Bronchial epithelial cell (primary cell): ENCODE results near the gene PPP1R7. TPM values are rescaled to one million over a fixed set of nuclear protein-coding genes. Genes with fewer than 3 reads are reported as not detected.

ENCODE experiments used
- DNase-seq: peaks from one replicate; pipeline ENCODE4 v3.0.0-alpha.2; 2010; ENCODE audit warnings: low read depth
- FAIRE-seq: peaks from 2 replicates; lab custom pipeline; 2011; peaks lifted over from hg19 to GRCh38; lab: Jason Lieb, UNC
- H3K27me3 ChIP-seq: 2 replicates; pipeline ENCODE4 v1.5.1; 2011; ENCODE audit warnings: low read length; ENCODE audit not compliant: control insufficient read depth, insufficient read depth
- H3K36me3 ChIP-seq: 2 replicates; pipeline ENCODE4 v1.5.1; 2011; ENCODE audit warnings: low read length; ENCODE audit not compliant: control insufficient read depth, insufficient read depth
- H3K4me3 ChIP-seq: 2 replicates; pipeline ENCODE4 v1.5.1; 2011; ENCODE audit warnings: mild to moderate bottlenecking, low read depth, low read length, control low read depth
- total RNA-seq: library from RNA; depleted of rRNA; stranded (reverse); fragments of >200 nt; gene quantifications from 2 replicates; pipeline ENCODE4 v1.2.1, GENCODE V29; 2014
- TF ChIP-seq, protein P1 (sequence below): IDR thresholded peaks from 2 replicates; pipeline ENCODE4 v1.5.1; 2011; ENCODE audit warnings: mild to moderate bottlenecking, moderate library complexity, low read length, control low read depth, inconsistent platforms; ENCODE audit not compliant: insufficient read depth, severe bottlenecking

The PPP1R7 gene
- total RNA-seq, 1 donor from 2014 or later: 32.4 TPM

DNA sequence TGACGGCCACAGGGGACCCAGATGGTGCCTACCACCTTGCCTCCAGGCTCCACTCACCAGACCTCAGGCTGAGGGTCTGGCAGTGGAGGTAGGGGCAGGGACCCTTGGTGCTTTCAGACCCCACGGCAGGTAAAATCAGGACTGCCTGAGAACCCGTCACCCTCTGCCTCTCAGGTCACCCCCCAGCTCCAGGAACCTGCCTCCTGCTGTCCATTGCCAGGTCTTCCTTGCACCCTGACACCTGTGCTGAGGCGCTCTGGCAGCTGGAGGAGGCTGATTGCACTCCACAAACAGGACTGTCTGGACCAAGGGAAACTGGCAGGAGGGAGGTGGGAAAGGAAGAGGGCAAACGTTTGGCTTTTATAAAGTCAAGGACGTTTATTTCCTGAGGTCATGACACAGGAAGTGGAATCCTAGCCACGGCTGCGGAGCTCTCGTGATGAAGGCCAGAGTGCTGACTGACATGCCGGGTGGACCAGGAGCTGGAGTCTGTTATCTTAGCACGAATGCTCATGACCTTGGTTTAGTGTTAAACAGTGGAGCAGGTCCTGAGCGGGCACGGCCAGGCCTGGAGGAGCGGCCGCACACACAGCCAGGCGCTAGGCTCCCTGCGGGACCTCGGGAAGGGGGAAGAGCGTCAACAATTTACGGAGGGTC is 78.7 kb downstream of the PPP1R7 start:
- TF ChIP-seq, protein P1, sequence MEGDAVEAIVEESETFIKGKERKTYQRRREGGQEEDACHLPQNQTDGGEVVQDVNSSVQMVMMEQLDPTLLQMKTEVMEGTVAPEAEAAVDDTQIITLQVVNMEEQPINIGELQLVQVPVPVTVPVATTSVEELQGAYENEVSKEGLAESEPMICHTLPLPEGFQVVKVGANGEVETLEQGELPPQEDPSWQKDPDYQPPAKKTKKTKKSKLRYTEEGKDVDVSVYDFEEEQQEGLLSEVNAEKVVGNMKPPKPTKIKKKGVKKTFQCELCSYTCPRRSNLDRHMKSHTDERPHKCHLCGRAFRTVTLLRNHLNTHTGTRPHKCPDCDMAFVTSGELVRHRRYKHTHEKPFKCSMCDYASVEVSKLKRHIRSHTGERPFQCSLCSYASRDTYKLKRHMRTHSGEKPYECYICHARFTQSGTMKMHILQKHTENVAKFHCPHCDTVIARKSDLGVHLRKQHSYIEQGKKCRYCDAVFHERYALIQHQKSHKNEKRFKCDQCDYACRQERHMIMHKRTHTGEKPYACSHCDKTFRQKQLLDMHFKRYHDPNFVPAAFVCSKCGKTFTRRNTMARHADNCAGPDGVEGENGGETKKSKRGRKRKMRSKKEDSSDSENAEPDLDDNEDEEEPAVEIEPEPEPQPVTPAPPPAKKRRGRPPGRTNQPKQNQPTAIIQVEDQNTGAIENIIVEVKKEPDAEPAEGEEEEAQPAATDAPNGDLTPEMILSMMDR: no peak
- Histone ChIP-seq H3K36me3 (peaks cover 47% of the 10 kb centered on the region), H3K4me3 (no peak overlapping the region), H3K27me3 (no peaks in the 10 kb centered on the region)
- DNase-seq: no peak
- no peak for FAIRE-seq

- DNase-seq (no peak), FAIRE-seq (no peak)
- TF ChIP-seq, protein P1: no peak
- Histone ChIP-seq H3K36me3 (peaks cover 52% of the 10 kb centered on the region), H3K27me3 (no peaks in the 10 kb centered on the region), H3K4me3 (no peak overlapping the region)
These were observed 79.5 kb downstream of the PPP1R7 start for GRCh38 chr2:241229563-241230401.

- H3K4me3 ChIP-seq: no peak overlapping the region
- DNase-seq: no peak
- TF ChIP-seq, protein P1: no peak
- peaks cover 56% of the 10 kb centered on the region for H3K36me3 ChIP-seq
- H3K27me3 ChIP-seq: no peaks in the 10 kb centered on the region
- FAIRE-seq: peak; percentile 7
These were observed 80.2 kb downstream of the PPP1R7 start for GRCh38 chr2:241230435-241230834.

GRCh38 chr2:241232736-241233575 is 82.7 kb downstream of the PPP1R7 start:
- TF ChIP-seq, protein P1: no peak
- Histone ChIP-seq H3K36me3 (peaks cover 63% of the 10 kb centered on the region), H3K27me3 (no peaks in the 10 kb centered on the region), H3K4me3 (no peak overlapping the region)
- FAIRE-seq: no peak
- no peak for DNase-seq

Other genes starting within 250 kb of the PPP1R7 start
- 0.26 TPM in 1 of 2 replicates, not detected in the other for gene CROCC2, start 244.1 kb upstream of the PPP1R7 start, total RNA-seq
- 0.26 and 0.38 TPM in 2 replicates for gene SNED1, start 151.8 kb upstream of the PPP1R7 start, total RNA-seq
- gene MTERF4, start 48.2 kb upstream of the PPP1R7 start, total RNA-seq: 35.5 and 35.7 TPM in 2 replicates
- gene PASK, start 995 bp upstream of the PPP1R7 start, total RNA-seq: 2.8 and 2.9 TPM in 2 replicates
- gene ANO7, start 38.2 kb downstream of the PPP1R7 start, total RNA-seq: under 0.01 and 0.13 TPM in 2 replicates
- 768 and 805 TPM in 2 replicates for gene HDLBP, start 165.2 kb downstream of the PPP1R7 start, total RNA-seq
- gene SEPTIN2, start 165.5 kb downstream of the PPP1R7 start, total RNA-seq: 181 and 202 TPM in 2 replicates
- gene FARP2, start 205.8 kb downstream of the PPP1R7 start, total RNA-seq: 25.0 and 35.8 TPM in 2 replicates